Testis (tissue), 3 donors: ENCODE measurements around the gene PPFIBP1. TPM values are rescaled to one million over a fixed set of nuclear protein-coding genes. Genes with fewer than 3 reads are reported as not detected.

Source experiments
- DNase-seq: peaks from one replicate; pipeline ENCODE4 v3.0.0-alpha.2; 2019
- H3K27ac ChIP-seq, 2 donors: fragments of 200-600 bp; sonication (generic); one replicate each; pipeline ENCODE4 v1.5.1; 2019
- H3K27me3 ChIP-seq: fragments of 200-600 bp; sonication (generic); one replicate; pipeline ENCODE4 v1.5.1; 2019
- H3K36me3 ChIP-seq: fragments of 200-600 bp; sonication (generic); one replicate; pipeline ENCODE4 v1.5.1; 2017; ENCODE audit warnings: low read depth; ENCODE audit errors: missing control alignments
- H3K4me1 ChIP-seq: fragments of 200-600 bp; sonication (generic); one replicate; pipeline ENCODE4 v1.5.1; 2019
- H3K4me3 ChIP-seq, 2 donors: fragments of 200-600 bp; sonication (generic); one replicate each; pipeline ENCODE4 v1.5.1; 2017 to 2019
- H3K9me3 ChIP-seq: fragments of 200-600 bp; sonication (generic); one replicate; pipeline ENCODE4 v1.5.1; 2017
- CTCF ChIP-seq, 3 experiments: fragments of 450-650 bp in 2 of 3; fragments of 200-600 bp in 1 of 3; sonication (generic) in 1 of 3; IDR thresholded peaks; one replicate each; pipeline ENCODE4 v1.5.1; 2016 to 2019; ENCODE audit warnings: antibody characterized with exemption in 3 of 3, mild to moderate bottlenecking in 2 of 3, moderate library complexity in 1 of 3
- POLR2A ChIP-seq: fragments of 450-650 bp; IDR thresholded peaks from one replicate; pipeline ENCODE4 v1.6.1; 2017; ENCODE audit warnings: antibody characterized with exemption, mild to moderate bottlenecking, moderate library complexity
- WGBS, 2 donors: methylation state at CpG; one replicate each; pipeline ENCODE4 v1.1.5; 2018; 5-methylcytosine and 5-hydroxymethylcytosine counted together
- intact Hi-C: fragments of 100-400 bp; cut with DNase I; formaldehyde crosslinking; loops from one replicate; pipeline ENCODE4 v1.15.1; 2023; ENCODE audit warnings: low total_unique reads
- polyA plus RNA-seq: library from polyadenylated mRNA; stranded (reverse); fragments of 350-450 nt; fragmentation: Illumina TruSeq; extraction: RNeasy Lipid Tissue Mini Kit (QIAGEN cat#74804); gene quantifications from one replicate; pipeline ENCODE4 v1.2.3, GENCODE V29; 2014; ENCODE audit warnings: low read depth, low replicate concordance; ENCODE audit not compliant: insufficient read depth
- total RNA-seq, 2 donors: library from RNA; depleted of rRNA; stranded (reverse); fragments of >200 nt; gene quantifications; one replicate each; pipeline ENCODE4 v1.2.3, GENCODE V29; 2016

The PPFIBP1 gene
- total and polyA plus RNA-seq, 3 donors from 2014 or later: 33.4 to 87.8 (median 75.3) TPM

- Histone ChIP-seq H3K27me3 (no peaks in the 10 kb centered on the region), H3K27ac (no peak overlapping the region), H3K9me3 (no peaks in the 10 kb centered on the region), H3K4me1 (peaks cover 6% of the 10 kb centered on the region), H3K36me3 (no peaks in the 10 kb centered on the region), H3K4me3 (no peak overlapping the region)
- DNase-seq: no peak
- TF ChIP-seq CTCF (IDR thresholded peaks at IDR 0.05) (no peak), POLR2A (no peak)
- 56 to 74% methylated on average over 3 of the region's 3 CpGs for WGBS, 2 donors
- intact Hi-C loops: no loop called here
Observed at GRCh38 chr12:27528788-27529187, 4.8 kb downstream of the PPFIBP1 start.

- 79 to 81% methylated on average over 7 of the region's 7 CpGs for WGBS, 2 donors
- Histone ChIP-seq H3K9me3 (no peaks in the 10 kb centered on the region), H3K36me3 (no peaks in the 10 kb centered on the region), H3K4me3 (no peak overlapping the region), H3K27ac (no peak overlapping the region), H3K4me1 (peaks cover 6% of the 10 kb centered on the region), H3K27me3 (no peaks in the 10 kb centered on the region)
- no peak for DNase-seq
- TF ChIP-seq CTCF (IDR thresholded peaks at IDR 0.05): no peak
- TF ChIP-seq POLR2A: no peak
- intact Hi-C loops: no loop called here
Observed at GRCh38 chr12:27530157-27530922, 6.3 kb downstream of the PPFIBP1 start.

GRCh38 chr12:27531896-27532295 lies 7.9 kb downstream of the PPFIBP1 start:
- TF ChIP-seq CTCF (IDR thresholded peaks at IDR 0.05) (no peak), POLR2A (no peak)
- no peaks in the 10 kb centered on the region for H3K36me3 ChIP-seq
- DNase-seq: no peak
- WGBS, 2 donors: 64 to 76% methylated on average over 4 of the region's 4 CpGs
- no peak overlapping the region for H3K4me3 ChIP-seq
- peaks cover 4% of the 10 kb centered on the region for H3K4me1 ChIP-seq
- no peaks in the 10 kb centered on the region for H3K9me3 ChIP-seq
- H3K27ac ChIP-seq: no peak overlapping the region
- intact Hi-C loops: no loop called here
- H3K27me3 ChIP-seq: no peaks in the 10 kb centered on the region

GRCh38 chr12:27534060-27534764 lies 10.2 kb downstream of the PPFIBP1 start:
- DNase-seq: no peak
- TF ChIP-seq POLR2A (no peak), CTCF (IDR thresholded peaks at IDR 0.05) (no peak)
- Histone ChIP-seq H3K27me3 (no peaks in the 10 kb centered on the region), H3K9me3 (no peaks in the 10 kb centered on the region), H3K4me1 (peaks cover 14% of the 10 kb centered on the region), H3K36me3 (no peaks in the 10 kb centered on the region), H3K27ac (no peak overlapping the region), H3K4me3 (no peak overlapping the region)
- intact Hi-C loops: no loop called here
- WGBS, 2 donors: 90 to 94% methylated on average over 6 of the region's 6 CpGs
